ENCODE data around the gene NOL8.

DNA sequence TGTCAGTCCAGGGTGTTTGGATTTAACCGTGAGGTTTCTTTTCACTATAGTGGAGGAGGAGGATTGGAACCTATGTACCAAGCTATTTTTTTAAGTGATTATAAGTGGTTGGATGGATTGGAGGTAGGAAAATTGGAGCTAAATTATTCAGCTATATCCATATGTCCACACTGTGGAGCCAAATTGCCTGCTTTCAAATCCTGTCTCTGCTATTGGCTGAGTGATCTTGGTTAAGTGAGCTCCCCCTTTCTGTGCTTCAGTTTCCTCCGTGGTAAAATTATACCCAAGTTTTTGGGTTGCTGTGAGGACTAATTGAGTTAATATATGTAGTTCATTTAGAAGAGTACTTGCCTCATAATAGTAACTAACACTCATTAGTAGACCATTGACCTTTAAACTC, 3.1 kb upstream of the NOL8 start:
- TF ChIP-seq, protein P1, sequence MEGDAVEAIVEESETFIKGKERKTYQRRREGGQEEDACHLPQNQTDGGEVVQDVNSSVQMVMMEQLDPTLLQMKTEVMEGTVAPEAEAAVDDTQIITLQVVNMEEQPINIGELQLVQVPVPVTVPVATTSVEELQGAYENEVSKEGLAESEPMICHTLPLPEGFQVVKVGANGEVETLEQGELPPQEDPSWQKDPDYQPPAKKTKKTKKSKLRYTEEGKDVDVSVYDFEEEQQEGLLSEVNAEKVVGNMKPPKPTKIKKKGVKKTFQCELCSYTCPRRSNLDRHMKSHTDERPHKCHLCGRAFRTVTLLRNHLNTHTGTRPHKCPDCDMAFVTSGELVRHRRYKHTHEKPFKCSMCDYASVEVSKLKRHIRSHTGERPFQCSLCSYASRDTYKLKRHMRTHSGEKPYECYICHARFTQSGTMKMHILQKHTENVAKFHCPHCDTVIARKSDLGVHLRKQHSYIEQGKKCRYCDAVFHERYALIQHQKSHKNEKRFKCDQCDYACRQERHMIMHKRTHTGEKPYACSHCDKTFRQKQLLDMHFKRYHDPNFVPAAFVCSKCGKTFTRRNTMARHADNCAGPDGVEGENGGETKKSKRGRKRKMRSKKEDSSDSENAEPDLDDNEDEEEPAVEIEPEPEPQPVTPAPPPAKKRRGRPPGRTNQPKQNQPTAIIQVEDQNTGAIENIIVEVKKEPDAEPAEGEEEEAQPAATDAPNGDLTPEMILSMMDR (conservative IDR thresholded peaks at IDR 0.05), result no peak; the same call in 1 of the 2 replicates
- TF ChIP-seq EZH2 (IDR thresholded peaks at IDR 0.05; ENCODE audit: low read depth), result no peak

Data from PC-9 (cell line).